GM12801 (cell line): ENCODE data around the gene SNTB2.

Experiments
- TF ChIP-seq, protein P1 (sequence below): IDR thresholded peaks from one replicate; pipeline ENCODE4 v1.5.1; 2011; ENCODE audit warnings: control low read depth; ENCODE audit not compliant: insufficient read length; ENCODE audit errors: extremely low read depth

The SNTB2 gene

GRCh38 chr16:69344171-69344570 lies 157.2 kb downstream of the SNTB2 start:
- TF ChIP-seq, protein P1, sequence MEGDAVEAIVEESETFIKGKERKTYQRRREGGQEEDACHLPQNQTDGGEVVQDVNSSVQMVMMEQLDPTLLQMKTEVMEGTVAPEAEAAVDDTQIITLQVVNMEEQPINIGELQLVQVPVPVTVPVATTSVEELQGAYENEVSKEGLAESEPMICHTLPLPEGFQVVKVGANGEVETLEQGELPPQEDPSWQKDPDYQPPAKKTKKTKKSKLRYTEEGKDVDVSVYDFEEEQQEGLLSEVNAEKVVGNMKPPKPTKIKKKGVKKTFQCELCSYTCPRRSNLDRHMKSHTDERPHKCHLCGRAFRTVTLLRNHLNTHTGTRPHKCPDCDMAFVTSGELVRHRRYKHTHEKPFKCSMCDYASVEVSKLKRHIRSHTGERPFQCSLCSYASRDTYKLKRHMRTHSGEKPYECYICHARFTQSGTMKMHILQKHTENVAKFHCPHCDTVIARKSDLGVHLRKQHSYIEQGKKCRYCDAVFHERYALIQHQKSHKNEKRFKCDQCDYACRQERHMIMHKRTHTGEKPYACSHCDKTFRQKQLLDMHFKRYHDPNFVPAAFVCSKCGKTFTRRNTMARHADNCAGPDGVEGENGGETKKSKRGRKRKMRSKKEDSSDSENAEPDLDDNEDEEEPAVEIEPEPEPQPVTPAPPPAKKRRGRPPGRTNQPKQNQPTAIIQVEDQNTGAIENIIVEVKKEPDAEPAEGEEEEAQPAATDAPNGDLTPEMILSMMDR = no peak

DNA sequence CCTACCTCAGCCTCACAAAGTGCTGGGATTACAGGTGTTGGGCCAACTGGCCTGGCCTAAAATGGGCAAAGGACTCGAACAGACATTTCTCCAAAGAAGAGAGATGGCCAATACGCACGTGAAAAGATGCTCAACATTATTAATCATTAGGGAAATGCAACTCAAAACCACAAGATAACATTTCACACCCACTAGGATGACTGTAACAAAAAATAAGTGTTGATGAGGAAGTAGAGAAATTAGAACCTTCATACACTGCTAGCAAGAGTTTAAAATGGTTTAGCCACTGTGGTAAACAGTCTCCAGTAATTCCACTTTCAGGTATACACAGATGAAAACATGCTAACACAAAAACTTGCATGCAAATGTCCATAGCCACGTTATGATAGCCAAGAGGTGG lies 159.0 kb downstream of the SNTB2 start:
- TF ChIP-seq, protein P1 = no peak

- TF ChIP-seq, protein P1 = no peak
Measured at GRCh38 chr16:69346683-69347082, 159.7 kb downstream of the SNTB2 start.

DNA sequence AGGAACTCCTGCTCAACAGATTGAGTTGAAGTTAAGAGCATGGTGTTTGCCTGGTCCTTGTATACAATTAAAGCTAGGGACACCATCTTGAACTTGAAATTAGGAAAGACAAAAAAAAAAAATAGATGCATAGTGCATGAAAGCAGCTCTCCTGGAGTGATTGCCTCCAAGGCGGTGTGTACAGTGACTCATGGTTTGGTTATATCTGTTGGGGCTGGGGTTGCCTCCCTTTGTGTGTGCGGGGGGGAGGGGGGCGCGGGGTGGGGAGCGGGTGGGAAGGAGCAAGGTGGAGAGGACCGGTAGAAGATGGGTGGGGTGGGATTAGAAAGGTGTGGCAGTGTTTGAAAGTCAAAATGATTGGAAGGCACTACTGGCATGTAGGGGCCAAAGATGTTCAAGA lies 161.3 kb downstream of the SNTB2 start:
- TF ChIP-seq, protein P1 = no peak

DNA sequence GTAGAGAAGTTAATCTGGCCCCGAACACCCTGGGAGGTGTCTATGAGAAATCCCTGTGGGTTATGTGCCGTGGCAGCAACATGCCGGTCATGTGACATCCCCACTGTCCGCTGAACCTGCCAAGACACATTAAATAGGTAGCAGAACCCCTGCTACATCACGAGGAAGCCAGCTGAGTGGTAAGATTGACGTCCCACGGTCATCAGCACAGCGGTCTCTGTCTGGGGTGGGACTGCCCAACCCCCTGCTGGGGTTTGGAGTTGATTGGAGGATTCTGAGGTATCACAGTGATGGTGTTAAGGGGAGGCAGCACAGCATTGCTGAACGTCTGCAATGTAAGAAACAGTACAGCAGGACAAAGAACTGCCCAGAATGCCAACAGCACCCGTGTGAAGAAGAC lies 162.6 kb downstream of the SNTB2 start:
- TF ChIP-seq, protein P1 = no peak

DNA sequence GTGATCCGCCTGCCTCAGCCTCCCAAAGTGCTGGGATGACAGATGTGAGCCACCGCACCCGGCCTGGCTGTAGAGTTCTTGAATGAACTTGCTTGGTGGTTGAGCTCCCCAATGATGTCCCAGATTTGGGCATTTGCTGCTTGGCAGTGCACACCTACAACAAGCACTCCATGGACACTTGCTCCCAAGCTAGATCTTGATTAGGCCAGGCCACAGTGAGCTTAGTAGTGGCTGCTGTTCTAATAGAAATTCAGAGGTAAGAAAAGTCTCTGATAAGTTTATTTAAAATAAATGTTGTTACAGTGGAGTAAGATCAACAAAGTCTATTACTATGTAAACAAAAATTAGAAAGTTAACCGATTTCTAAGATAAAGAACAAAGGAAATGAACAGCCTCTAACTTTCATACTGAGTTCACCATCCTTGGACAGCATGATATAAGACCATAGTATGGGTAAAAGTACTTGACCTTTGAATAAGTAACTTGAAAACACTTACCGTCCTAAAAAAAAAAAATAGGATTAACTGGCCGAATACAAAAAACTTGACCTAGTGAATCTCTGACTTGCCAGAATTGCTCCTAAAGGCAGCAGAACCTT lies 163.7 kb downstream of the SNTB2 start:
- TF ChIP-seq, protein P1 = no peak

- TF ChIP-seq, protein P1 = no peak
Measured at GRCh38 chr16:69351309-69352027, 164.5 kb downstream of the SNTB2 start, which contains the start of gene TMED6. TSS of gene TMED6 (minus strand) at chr16:69351786. CDS start at chr16:69351753, 33 bp downstream.
